Type B pancreatic cell (in vitro differentiated cells): ENCODE measurements around the gene DSCAML1. TPM values are rescaled to one million over a fixed set of nuclear protein-coding genes. Genes with fewer than 3 reads are reported as not detected.

Experiments used
- DNase-seq: peaks from one replicate; pipeline ENCODE4 v3.0.0; 2021; ENCODE audit warnings: mixed read lengths; ENCODE audit not compliant: unreplicated experiment; ENCODE audit errors: extremely low spot score
- H3K27ac Mint-ChIP-seq: 2 replicates; pipeline ENCODE4 v1.8.0; 2021; ENCODE audit warnings: mild to moderate bottlenecking, mixed read lengths
- H3K27me3 Mint-ChIP-seq: 2 replicates; pipeline ENCODE4 v1.8.0; 2021; ENCODE audit warnings: mixed read lengths
- H3K36me3 Mint-ChIP-seq: 2 replicates; pipeline ENCODE4 v1.8.0; 2021; ENCODE audit warnings: mixed read lengths
- H3K4me1 Mint-ChIP-seq: one replicate; pipeline ENCODE4 v1.8.0; 2021; ENCODE audit warnings: mixed read lengths; ENCODE audit not compliant: unreplicated experiment
- H3K4me3 Mint-ChIP-seq: 2 replicates; pipeline ENCODE4 v1.8.0; 2021; ENCODE audit warnings: mild to moderate bottlenecking, mixed read lengths
- H3K9me3 Mint-ChIP-seq: 2 replicates; pipeline ENCODE4 v1.8.0; 2021; ENCODE audit warnings: mixed read lengths
- total RNA-seq: library from RNA; stranded (reverse); gene quantifications from 2 replicates; pipeline ENCODE4 v1.2.1, GENCODE V29; 2021; ENCODE audit warnings: low replicate concordance
- TF ChIP-seq, protein P1 (sequence below): fragments of 200-600 bp; sonication (generic); conservative IDR thresholded peaks from 2 replicates; pipeline ENCODE4 v1.5.0; 2021; ENCODE audit warnings: antibody characterized with exemption, mild to moderate bottlenecking

DSCAML1 gene
- total RNA-seq, 1 donor from 2014 or later = 5.8 TPM

DNA sequence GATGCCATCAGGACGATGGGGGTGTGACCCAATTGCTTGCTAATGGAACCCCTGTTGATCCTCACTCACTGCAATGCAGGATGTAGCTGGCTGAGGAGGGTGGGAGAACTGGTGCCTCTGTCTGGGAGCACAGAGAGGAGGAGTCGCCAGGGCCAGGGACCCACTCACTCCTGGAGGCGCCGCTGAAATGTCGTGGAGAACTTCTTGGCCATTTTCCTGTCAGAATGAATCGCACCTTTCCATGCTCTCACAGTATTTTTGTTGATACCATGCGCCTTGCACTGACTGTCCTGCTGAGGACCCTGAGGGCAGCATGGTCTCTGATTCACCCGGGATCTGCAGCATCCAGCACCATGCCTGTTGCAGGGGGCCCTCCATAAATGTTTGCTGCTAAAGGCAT lies 211.4 kb downstream of the DSCAML1 start:
- no peaks in the 10 kb centered on the region for H3K36me3 Mint-ChIP-seq
- peaks cover 17% of the 10 kb centered on the region for H3K4me1 Mint-ChIP-seq
- no peak for DNase-seq
- H3K9me3 Mint-ChIP-seq = no peaks in the 10 kb centered on the region
- peaks cover 44% of the 10 kb centered on the region for H3K27me3 Mint-ChIP-seq
- no peak overlapping the region for H3K27ac Mint-ChIP-seq
- no peak overlapping the region for H3K4me3 Mint-ChIP-seq
- TF ChIP-seq, protein P1, sequence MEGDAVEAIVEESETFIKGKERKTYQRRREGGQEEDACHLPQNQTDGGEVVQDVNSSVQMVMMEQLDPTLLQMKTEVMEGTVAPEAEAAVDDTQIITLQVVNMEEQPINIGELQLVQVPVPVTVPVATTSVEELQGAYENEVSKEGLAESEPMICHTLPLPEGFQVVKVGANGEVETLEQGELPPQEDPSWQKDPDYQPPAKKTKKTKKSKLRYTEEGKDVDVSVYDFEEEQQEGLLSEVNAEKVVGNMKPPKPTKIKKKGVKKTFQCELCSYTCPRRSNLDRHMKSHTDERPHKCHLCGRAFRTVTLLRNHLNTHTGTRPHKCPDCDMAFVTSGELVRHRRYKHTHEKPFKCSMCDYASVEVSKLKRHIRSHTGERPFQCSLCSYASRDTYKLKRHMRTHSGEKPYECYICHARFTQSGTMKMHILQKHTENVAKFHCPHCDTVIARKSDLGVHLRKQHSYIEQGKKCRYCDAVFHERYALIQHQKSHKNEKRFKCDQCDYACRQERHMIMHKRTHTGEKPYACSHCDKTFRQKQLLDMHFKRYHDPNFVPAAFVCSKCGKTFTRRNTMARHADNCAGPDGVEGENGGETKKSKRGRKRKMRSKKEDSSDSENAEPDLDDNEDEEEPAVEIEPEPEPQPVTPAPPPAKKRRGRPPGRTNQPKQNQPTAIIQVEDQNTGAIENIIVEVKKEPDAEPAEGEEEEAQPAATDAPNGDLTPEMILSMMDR = no peak

DNA sequence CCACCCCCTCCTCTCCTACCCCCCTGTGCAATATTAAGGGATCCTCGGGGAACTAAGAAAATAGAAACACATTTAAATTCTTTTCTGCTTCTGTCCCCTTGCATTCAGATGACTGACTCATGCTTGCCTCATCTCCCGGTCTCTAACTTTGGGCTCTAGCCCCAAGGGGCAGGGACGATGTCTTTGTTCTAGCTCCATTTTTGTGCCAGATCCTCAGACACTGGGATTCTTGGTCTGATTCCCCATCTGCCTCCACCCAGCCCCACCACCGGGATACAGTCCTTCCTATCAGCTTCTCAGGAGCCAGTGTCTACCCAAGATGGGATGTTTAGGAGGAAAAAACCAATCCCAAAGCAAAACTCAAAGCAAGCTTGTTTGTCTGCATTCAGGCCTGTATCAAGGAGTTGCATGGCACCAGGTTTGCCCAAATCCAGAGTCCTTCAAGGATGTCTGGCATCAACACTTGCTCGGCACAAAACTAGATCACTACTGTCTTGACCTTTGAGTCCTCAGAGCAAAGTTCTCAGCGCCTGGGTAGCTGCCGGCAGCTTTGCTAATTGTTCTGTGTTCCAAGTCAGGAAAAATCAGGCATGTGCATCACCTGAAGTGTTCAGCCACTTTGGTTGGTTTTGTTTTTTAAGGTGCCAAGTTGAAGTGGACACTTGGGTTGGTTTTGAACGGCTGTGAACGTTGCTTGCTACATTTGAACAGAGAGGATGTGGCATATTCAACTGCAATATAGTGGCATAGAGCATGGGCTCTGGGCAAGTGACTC lies 212.8 kb downstream of the DSCAML1 start:
- Mint-ChIP-seq H3K4me3 (no peak overlapping the region), H3K36me3 (no peaks in the 10 kb centered on the region), H3K27ac (no peak overlapping the region), H3K27me3 (peaks cover 46% of the 10 kb centered on the region), H3K9me3 (no peaks in the 10 kb centered on the region), H3K4me1 (peaks cover 13% of the 10 kb centered on the region)
- TF ChIP-seq, protein P1 = no peak
- no peak for DNase-seq

DNA sequence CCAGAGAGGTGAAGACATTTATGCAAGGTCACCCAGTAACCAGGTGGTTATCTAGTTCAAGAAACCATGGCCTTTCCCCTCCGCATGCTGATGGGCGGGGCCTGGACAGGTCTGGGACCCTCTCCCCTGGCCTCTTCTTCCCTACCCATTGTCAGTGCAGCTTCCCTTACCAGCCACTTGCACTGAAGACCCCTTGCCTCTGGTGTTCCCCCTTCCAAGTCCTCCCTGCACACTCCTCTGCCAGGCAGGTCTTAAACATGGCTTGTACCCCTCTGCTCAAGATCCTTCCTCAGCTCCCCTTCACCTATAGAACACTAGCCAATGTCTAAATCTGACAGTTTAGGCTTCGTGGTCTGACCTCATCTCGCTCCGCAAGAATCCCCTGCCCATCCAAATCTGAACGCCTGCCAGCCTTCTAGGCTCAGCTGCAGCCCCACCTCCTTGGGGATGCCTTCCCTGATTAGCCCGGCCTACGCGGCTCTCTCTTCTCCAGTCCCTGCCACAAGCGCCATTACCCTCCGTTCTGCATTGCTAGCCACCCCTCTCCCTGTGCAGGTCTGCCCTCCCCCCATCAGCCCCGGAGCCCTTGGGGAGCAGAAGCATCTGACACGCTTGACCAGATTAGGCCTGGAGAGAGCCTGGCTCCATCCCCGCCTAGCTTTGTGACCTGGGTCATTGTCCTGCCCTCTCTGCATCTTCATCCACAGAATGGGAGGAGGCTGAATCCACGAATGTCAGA lies 213.8 kb downstream of the DSCAML1 start:
- no peak overlapping the region for H3K27ac Mint-ChIP-seq
- H3K4me1 Mint-ChIP-seq = peaks cover 12% of the 10 kb centered on the region
- H3K9me3 Mint-ChIP-seq = no peaks in the 10 kb centered on the region
- peaks cover 48% of the 10 kb centered on the region for H3K27me3 Mint-ChIP-seq
- H3K4me3 Mint-ChIP-seq = no peak overlapping the region
- TF ChIP-seq, protein P1 = no peak
- no peaks in the 10 kb centered on the region for H3K36me3 Mint-ChIP-seq
- DNase-seq = no peak

DNA sequence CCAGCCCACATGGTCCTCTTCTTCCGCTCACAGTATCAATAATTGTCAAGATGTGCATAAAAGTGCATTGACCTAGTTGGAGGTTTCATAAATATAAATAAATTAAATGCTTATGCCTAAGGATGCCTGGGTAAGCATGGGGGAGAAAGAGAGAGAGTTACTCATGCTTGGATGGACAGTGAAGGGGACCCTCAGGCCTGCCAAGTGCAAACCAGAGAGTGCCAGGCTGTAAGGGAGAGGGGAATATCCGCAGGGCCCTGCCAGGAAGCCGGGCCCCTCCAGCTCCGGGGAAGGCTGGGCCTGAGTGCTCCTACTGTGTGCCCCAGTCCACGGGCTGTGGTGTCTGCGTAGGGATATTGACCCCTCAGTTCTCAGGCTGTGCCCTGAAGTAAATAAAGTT lies 214.6 kb downstream of the DSCAML1 start:
- TF ChIP-seq, protein P1 = no peak
- Mint-ChIP-seq H3K27ac (no peak overlapping the region), H3K4me1 (peaks cover 12% of the 10 kb centered on the region), H3K4me3 (no peak overlapping the region), H3K9me3 (no peaks in the 10 kb centered on the region), H3K27me3 (peaks cover 48% of the 10 kb centered on the region), H3K36me3 (no peaks in the 10 kb centered on the region)
- no peak for DNase-seq

DNA sequence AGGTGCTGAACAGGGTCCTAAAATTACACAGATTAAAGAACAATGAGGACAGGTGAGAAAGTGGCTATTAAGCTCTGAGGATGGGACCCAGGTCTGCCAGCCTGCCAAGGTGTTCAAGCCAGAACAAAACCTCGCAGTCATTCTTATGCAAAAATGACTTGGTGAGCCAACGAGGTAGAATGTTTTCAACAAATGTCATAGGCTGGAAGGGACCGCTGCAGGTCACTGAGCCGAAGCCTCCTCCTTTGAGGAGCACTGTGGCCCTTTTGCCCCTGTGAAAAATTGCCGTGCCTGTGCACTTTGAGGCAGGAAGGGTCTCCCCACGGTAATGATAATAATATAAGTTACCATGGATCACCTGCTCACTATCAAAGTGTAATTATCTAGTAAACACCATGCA lies 216.2 kb downstream of the DSCAML1 start:
- H3K36me3 Mint-ChIP-seq = no peaks in the 10 kb centered on the region
- no peak overlapping the region for H3K27ac Mint-ChIP-seq
- TF ChIP-seq, protein P1 = no peak
- DNase-seq = no peak
- peaks cover 12% of the 10 kb centered on the region for H3K4me1 Mint-ChIP-seq
- H3K27me3 Mint-ChIP-seq = peaks cover 43% of the 10 kb centered on the region
- H3K4me3 Mint-ChIP-seq = no peak overlapping the region
- H3K9me3 Mint-ChIP-seq = no peaks in the 10 kb centered on the region
